ENCODE results near the gene HOXD11.

HOXD11 gene

GRCh38 chr2:176122052-176122682, 15.1 kb downstream of the HOXD11 start:
- CTCF ChIA-PET = interaction anchor here (1.1 to 2.2 kb wide), 3 partner anchors 17 to 1042 kb away, joined by 3 to 7 read pairs (median 6); no protein-coding TSS in a partner anchor
- TF ChIP-seq CTCF (IDR thresholded peaks at IDR 0.05; ENCODE audit: control extremely low read depth, extremely low read depth, low read depth, missing control alignments) = no peak
- DNase-seq (ENCODE audit: extremely low spot score) = no peak

GRCh38 chr2:176122683-176123410, 15.8 kb downstream of the HOXD11 start, which contains the start of gene HOXD9:
Gene HOXD9, plus strand, starts transcription at chr2:176122719. Its CDS starts 50 bp downstream, at chr2:176122769.
- ChIA-PET CTCF (interaction anchor here (1.0 to 2.2 kb wide), 4 partner anchors 17 to 529 kb away, joined by 3 to 7 read pairs (median 4); no protein-coding TSS in a partner anchor), POLR2A (no interaction called here)
- DNase-seq (ENCODE audit: extremely low spot score) = no peak
- no peak for TF ChIP-seq CTCF (IDR thresholded peaks at IDR 0.05; ENCODE audit: control extremely low read depth, extremely low read depth, low read depth, missing control alignments)

More at GRCh38 chr2:176122052-176122682, 15.1 kb downstream of the HOXD11 start:
- POLR2A ChIA-PET = no interaction called here

- ChIA-PET POLR2A (no interaction called here), CTCF (interaction anchor here (1.0 to 1.3 kb wide), 2 partner anchors 17 to 529 kb away, joined by 3 read pairs; no protein-coding TSS in a partner anchor)
- no peak for TF ChIP-seq CTCF (IDR thresholded peaks at IDR 0.05; ENCODE audit: control extremely low read depth, extremely low read depth, low read depth, missing control alignments)
- DNase-seq (ENCODE audit: extremely low spot score) = no peak
These were observed 16.5 kb downstream of the HOXD11 start for GRCh38 chr2:176123411-176124109.

GRCh38 chr2:176124110-176124946, 17.2 kb downstream of the HOXD11 start:
- POLR2A ChIA-PET = no interaction called here
- no peak for TF ChIP-seq CTCF (IDR thresholded peaks at IDR 0.05; ENCODE audit: control extremely low read depth, extremely low read depth, low read depth, missing control alignments)
- CTCF ChIA-PET = interaction anchor here (1.0 to 4.2 kb wide), 7 partner anchors 16 to 1036 kb away, joined by 3 to 57 read pairs (median 3); no protein-coding TSS in a partner anchor
- DNase-seq (ENCODE audit: extremely low spot score) = no peak

- no peak for TF ChIP-seq CTCF (IDR thresholded peaks at IDR 0.05; ENCODE audit: control extremely low read depth, extremely low read depth, low read depth, missing control alignments)
- ChIA-PET POLR2A (no interaction called here), CTCF (interaction anchor here (0.6 to 4.2 kb wide), 12 partner anchors 11 to 1036 kb away, joined by 3 to 57 read pairs (median 6); no protein-coding TSS in a partner anchor)
- no peak for DNase-seq (ENCODE audit: extremely low spot score)
These were observed 18.1 kb downstream of the HOXD11 start for GRCh38 chr2:176124947-176125771.

Measured in GM10248 (cell line).